GM21390 (cell line): ENCODE data around the gene MMP26.

Experiments used
- ATAC-seq: cut with Tn5 transposase; IDR thresholded peaks from one replicate; pipeline ENCODE4 v1.9.1; 2021; ENCODE audit not compliant: unreplicated experiment

Gene MMP26

DNA sequence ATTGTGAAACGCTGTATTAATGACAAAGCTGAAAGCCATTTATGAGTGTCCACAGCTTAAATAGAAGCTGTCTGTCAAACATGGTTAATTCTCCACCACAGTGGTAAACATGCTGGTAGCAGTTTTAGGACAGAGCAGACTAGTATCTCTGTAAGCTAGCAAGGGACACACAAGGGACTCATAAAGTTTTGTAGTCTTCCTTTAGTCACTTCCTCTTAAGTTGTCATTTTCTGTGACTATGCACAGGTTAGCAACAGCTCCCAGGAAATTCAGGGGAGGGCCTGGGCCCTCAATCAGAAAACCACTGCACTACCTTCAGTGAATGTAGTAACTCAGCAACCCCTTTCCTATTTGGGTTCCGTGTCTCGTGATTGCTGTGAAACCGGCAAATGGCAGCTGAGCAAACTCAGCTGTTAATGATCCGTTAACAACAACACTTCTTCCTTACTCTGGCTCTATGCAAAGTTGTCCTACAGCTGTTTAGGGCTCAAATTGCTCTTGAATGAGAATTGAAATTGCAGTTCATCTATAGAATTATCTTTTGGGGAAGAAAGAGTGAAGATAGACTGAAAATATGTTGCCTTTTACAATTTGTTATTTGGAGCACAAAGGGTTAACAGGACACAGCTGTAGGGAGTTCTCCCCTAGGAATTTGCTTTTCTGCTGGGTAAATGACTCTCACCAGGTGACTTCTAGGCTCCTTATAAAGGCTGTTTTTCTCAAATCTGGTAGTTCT, at the start of gene MMP26:
Gene MMP26, plus strand, starts transcription at position 731 of the 736 bp plus-strand sequence.
- no peak for ATAC-seq

DNA sequence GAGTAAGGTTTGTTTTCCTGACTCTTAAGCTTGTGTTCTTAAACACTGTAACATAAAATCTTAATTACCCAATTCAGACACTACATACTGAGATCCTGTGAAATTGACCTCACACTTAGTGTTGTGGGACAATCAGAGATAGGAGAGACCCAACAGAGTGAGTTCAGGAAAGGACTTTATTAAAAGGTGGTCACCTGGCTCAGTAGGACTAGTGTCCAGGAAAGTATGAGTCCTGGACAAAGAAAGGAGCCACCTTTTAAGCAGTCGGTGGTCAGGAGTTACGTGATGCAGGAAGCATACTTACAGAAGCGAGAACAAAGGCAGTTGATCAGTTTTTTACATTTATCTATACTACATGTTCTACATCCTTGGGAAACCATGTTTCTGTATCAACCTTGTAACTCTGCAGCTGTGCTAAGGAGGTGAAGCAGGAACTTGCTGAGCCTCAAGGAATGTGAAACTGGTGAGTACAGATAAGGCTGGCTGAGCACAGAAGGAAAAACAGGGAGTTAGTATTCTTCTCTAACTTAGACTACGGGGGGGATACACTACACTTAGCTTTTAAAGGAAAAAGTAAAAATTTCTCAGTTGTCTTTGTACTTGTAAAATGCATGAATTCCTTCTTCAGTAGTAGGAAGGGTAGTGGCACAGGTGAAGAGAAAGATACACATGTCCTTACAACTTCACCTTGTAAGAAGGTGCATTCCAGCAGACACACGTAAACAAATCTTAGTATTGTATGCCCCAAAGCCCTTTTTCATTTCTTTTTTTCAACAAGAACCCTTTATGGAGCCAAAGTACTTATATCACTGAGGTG, 45.7 kb upstream of the MMP26 start:
- no peak for ATAC-seq

DNA sequence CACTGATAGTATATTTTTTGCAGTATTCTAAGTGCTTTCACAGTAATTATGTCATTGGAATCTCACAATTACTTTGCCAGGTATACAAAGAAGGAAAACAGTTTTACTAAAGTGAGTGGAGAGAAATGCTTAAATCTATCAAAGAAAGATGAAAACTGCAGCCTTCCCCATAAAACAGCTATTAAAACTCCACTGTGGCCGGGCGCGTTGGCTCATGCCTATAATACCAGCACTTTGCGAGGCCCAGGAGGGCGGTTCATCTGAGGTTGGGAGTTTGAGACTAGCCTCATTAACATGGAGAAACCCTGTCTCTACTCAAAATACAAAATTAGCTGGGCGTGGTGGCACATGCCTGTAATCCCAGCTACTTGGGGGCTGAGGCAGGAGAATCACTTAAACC, 41.7 kb upstream of the MMP26 start:
- ATAC-seq, result no peak

DNA sequence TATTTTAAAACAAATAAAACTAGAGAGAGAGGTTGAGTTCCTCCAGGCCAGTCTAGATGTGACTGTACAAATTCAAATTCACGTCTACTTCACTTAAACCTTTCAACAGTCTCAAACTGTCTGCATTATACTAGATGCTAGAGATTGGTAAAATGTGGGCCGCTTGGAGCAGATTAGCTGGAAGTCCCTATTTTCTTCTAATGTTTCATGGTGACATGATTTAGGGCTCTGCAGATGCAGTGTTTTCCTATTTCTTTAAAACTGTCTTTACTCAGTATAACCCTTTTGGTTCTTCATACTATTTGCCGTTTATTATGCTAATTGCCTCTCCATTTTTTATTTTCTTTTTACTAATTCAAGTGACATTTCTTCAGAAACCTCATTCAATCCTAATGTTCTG, 40.4 kb upstream of the MMP26 start:
- no peak for ATAC-seq

DNA sequence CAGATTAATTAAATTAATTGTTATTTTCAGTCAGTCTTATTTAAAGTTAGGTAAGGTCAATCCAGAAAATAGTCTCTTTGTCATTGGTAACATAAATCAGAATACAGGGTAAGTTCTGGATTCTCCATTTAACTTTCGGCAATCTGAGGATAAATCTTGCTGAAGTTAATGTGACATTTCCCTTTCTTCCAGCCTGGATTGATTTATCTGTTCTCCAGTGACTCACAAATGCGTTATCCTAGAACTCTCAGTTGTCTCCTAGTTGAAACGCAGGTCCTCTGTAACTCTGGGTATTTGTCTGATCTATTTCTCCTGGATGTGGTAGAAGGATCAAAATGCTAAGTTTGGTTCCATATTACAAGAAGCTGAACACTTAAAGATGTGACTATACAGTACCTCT, 39.8 kb upstream of the MMP26 start:
- ATAC-seq, result no peak

DNA sequence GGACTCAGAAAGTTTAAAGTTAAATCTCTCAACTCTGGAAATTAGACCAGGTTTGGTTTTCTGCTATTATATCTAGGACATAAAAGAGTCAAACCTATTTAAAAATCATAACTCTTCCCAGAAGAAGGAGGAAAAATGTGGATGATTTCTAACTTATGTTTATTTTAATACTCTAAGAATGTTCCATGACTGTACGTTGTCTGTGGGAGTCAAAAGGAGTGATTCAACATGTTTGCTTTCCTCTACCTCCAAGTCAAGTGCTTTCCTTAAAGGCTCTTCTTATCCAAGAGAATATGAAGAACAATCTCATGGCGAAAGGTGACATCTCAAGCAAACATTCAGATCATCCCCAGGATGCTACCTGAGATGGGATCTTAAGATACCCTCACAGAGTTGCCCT, 39.2 kb upstream of the MMP26 start:
- no peak for ATAC-seq

DNA sequence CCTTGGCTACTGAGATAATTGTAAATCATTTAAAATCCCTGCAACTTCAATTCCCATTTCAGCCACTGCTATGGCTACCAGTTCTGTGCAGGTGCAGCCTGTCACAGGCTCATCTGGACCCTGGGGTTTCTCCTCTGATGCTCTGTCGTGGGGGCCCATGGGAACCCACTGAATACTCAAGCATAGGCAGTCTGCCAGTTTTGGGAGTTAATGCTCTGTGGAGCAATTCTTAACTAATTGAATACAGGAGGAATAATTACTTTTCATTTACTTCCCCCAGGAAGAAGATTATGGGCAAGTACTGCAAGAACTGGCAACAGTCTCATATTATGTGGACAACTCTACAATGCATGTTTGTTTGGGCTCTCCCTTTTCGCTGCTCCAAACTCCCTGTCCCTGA, 32.8 kb upstream of the MMP26 start:
- ATAC-seq, result no peak

DNA sequence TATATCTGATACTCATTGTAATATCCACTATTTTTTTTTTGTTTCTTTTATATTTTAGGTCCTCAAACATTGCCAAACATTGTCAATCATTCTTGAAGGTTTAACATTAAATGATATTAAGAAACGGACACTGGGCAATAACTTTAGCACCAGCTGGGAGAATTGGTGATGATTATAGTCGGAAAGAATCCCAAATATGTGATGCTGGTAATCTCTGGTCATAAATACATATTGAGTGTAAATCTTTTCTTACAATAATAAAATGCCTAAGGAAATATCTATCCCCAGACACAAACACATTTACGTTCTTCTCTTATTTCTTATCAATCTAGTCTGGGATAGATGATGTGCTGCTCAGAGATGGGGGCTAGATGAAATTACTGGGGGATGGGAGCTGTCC, 32.1 kb upstream of the MMP26 start:
- ATAC-seq, result no peak

DNA sequence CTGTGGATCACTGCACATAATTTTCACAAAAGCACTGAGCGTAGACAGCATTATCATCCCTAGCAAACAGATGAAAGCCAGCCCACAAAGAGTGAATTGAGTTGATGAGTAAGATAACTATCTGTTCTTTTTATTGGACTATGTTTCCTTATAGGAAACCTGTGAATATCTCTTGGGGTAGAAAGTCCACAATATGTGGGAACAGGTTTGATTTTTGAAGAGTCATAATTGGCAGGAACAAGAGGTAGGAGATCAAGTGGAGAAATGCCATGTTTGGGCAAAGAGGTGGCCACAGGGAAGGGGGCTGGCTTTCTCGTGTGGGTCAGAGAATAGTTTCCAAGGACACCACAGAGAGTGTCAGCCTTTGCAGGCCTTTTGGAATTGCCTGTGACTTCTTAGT, 30.8 kb upstream of the MMP26 start:
- no peak for ATAC-seq

DNA sequence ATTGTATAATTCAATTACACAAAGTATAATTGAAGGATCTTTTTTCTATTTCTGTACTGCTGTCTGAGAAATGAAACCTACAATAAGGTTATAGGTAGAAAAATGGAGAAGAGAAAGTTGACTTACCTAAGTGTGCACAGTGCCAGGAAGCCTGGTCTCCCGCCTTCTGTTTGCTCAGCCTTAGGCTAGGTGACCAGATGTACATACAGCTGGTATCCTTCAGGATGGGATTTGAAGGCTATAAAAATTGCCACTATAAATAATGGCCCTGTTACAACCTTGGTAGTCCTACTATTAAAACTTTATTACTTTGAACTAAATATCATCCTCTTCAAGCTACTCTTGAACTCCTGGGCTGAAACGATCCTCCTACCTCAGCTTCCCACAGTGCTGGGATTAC, 26.6 kb upstream of the MMP26 start:
- no peak for ATAC-seq

DNA sequence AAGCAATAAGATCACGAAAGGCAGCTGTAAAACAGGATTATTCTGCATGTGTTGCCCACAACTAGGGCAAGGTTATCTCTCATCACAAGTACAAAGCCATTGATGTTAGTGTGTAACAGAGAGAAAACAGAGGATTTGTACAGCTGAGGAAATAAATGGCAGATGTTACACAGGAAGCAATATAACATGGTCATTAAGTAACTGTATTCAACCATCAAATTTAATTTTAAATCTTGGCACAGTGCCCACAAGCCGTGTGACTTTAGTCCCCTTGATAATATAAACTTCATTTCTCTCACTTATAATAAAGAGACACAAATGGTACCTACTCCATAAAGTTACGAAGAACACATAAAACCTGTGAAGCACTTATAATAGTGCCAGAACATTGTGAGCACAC, 24.2 kb upstream of the MMP26 start:
- no peak for ATAC-seq

DNA sequence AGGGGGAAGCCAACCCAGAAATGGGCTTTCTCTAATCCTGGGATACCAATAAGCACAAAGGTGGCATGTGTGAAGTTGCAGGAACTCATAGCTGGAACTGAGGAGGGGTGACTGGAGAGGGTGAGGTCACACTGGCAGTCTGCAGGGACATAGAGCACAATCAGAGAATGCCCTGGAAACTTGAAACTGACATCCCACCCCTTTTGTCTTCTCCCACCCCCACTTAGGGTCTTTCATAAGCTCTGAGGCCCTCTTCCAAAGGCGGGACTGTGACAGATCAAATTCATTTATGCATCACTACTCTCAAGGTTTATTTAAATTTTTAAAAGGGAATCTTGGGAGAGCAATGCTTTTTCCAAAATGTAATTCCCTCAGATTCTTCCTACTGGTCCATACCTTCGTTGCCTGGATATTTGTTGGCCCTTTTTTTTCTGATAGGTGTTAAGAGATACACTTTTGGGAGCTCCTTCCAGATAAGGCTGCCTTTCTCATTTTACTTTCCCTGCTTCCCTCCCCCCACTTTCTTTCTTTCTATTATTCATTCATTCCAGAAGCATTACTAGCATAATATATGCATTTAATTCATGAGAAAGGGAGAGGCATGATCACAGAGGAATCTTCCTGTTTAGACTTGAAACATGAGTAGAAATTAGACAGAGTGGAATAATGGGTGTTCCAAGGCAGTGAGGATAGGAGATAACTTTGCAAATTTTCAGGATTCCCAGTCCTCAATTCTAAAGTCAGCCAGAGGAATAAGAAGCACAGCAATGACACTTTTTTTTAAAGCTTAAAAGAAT, 21.8 kb upstream of the MMP26 start:
- ATAC-seq, result no peak

DNA sequence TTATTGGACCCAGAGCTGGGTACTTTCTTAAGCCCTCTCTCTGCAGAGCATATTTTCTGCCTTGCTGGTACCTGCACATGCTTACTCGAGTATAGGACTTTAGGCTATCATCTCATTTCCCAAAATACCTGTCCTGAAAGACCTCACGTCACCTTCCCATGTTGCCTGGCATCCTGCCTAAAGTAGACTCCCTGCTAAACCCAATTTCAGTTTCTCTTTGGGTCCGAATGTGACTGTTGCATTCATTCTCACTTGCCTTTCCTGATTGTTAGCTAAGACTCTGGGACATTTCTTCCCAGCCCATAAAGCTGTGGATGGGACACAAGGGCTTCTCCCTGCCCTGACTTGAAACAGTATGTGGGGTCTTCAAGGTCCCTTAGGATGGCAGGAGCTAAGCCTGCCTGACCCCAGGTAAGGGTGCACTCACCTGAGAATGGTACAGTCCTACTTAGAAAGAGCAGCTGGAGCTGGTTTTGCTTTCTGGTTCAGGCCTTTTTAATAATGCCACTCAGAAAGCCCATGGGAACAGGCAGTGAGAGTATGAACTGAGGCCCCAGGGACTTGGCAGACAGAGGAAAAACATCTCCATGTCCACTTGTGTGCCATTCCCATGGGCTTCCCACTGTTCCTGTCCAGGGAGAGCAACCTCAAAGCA, 19.8 kb upstream of the MMP26 start:
- no peak for ATAC-seq

DNA sequence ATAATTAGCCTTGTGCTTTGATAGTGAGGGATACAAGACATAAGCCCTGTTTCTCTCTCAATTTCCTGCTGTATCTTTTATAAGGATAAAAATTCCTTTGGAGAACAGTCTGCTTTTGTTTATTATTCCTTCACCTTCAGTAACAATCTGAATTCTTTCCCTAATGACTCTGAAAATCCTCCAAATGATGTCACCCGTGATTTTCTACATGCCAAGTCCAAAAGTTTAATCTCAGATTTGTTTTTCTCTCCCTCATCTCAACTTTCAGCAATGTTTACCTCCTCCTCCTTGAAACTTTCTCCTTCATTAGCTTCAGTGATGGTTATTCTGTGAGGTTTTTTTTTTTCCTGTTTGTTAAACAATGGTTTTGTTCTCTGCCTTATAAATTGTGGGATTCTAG, 9.1 kb upstream of the MMP26 start:
- no peak for ATAC-seq

DNA sequence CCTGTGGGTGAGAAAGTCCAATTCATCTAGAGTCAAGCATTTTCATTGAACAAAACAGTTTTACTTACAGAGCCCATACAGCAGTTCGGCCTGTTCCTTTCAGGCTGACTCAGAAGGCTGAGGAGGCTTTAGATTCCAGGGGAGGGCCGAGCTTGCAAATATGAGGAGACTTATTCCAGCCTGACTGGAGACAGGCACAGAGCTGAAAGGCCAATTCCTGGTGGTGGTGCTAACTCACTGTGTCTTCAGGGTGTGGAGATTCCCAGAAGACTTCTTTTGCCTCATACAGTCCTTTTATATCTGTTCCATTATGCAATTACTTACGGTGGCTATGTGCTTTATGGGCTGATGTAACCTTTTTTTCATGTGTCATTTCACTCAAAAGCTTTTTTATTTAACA, 7.0 kb upstream of the MMP26 start, which contains the start of gene OR51E2:
Gene OR51E2, minus strand, starts transcription at position 269 of the 400 bp plus-strand sequence. CDS start 15,142 bp downstream, outside the sequence.
- no peak for ATAC-seq

DNA sequence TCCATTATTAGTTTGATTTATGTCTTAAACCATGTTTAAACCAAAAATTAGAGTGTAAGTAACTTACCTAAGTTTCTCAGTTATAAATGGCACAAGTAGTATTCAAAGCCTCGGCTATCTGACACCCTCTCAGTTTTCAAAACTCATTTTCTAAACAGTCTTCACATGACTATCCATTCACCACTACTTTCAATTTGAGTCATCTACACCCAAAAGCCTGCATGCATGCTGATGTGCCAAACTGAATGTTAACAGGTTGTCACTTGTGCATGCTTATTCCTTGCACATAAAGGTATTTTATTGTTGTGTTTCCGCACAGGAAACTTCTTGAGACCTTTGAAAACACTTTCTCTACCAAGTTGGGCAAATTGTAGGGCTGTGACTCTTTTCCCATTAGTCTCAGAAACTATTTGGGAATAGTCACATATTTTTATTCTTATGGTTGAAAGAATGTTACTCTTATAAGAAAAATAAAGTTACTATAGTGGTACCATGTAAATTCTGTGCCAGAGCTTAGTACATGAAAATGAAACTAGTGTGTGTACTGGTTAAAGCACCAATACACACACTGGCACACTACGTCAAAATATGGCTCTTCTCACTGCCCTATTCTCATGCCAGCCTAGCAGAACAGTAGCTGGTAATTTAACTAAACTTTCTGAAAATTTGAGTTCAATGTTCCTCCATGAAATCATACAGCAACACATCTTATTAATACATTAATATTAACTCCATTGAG, 4.7 kb upstream of the MMP26 start:
- ATAC-seq, result peak; percentile 96

DNA sequence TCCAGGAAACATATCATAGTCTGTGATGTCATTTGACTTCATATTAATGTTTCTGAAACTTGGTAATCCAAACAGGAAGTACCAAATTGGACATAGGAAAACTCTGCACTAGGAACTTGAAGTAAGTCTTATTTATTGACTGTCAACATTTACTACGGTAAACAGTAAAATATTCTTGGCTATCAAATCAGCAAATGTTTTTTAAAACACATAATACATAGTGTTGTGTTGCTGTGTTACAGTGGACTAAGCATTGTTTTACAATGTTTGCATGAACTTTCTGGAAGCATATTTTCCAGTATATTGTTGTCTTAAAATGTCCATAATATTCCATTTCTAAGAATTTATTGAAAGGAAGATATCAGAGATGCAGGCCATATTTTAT, 4.2 kb upstream of the MMP26 start:
- no peak for ATAC-seq

DNA sequence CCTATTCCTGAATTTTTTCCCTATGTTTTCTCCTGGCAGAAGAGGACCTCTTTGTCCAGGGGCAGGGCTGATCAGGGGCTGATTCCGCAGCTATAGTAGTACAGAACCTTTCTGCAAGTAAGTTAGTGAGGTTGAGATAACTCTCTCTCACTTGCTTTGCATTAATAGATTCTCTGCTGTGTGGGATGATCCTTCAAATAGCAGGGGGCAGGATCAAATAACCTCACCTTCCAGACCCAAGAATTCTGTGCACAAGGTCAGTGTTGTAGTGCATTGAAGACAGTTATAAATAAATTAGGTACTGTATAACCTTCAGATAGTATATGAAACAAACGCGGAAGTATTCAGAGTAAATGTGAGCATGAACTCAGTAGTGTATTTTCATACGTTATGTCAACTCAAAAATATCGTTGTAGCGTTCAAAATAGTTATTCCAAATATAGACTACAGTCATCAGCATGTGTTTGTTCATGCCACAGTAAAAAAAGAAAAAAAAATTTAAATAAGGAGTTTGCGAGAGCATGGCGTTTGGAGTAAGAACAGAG, 278 bp downstream of the MMP26 start:
- ATAC-seq, result no peak

DNA sequence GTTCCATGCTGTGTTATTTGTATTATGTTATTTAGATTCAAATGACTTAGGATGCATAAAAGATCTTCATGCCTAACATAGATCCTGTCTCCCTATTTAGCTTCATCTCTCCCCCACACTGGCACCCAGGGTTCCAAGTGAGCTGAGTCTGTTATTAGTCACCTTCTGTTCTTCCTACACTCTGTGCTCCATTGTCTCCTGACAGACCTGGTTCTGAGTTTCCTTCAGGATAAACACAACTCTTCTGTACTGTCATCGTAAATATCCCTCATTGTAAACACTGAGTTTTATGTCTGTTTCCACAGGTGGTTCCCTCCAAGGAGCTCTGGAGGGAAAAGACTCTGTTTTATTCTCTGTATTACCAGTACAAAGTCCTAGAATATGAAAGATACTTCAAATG, 8.7 kb downstream of the MMP26 start:
- no peak for ATAC-seq

DNA sequence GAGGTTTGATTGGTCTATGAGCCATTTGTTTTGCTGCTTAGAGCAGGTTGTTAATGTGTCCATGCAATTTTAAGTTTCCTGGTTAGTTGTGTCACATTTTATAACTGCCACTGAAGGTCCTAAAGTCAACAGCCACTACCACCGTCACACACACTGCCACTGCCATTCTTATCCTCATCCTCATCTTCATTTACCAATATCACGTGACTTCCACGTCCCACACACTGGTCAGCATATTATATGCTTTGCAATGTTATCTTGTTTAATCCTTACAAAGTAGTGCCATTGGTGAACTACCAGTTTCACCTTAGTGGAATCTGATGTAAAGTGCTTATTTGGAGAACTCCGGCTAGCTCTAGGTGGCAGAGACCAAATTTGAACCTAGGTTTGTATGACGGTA, 9.7 kb downstream of the MMP26 start:
- ATAC-seq, result no peak
